ENCODE measurements around the gene DLG1. TPM values are rescaled to one million over a fixed set of nuclear protein-coding genes. Genes with fewer than 3 reads are reported as not detected.

DLG1 gene
- total and polyA plus RNA-seq, 2 experiments from 2014 or later, result 27.6 to 98.0 TPM

GRCh38 chr3:196996454-196997265 is 301.8 kb downstream of the DLG1 start:
- Histone ChIP-seq H3F3A (replicated peaks; ENCODE audit: low read depth) (peaks cover 9% of the 10 kb centered on the region; the same call in 1 of the 2 replicates), H3K9me2 (ENCODE audit: insufficient read depth) (no peaks in the 10 kb centered on the region), H4K20me1 (replicated peaks; ENCODE audit: insufficient read depth) (no peaks in the 10 kb centered on the region), H3K4me2 (no peak overlapping the region), H3K27ac (ENCODE audit: low read depth) (no peak overlapping the region), H3K4me3 (no peak overlapping the region), H2AFZ (no peak overlapping the region), H3K27me3 (ENCODE audit: insufficient read depth) (peaks cover under 1% of the 10 kb centered on the region; the same call in 1 of the 2 replicates), H3K4me1 (ENCODE audit: insufficient read depth) (no peaks in the 10 kb centered on the region), H3K79me2 (replicated peaks; ENCODE audit: insufficient read depth) (no peaks in the 10 kb centered on the region), H3K36me3 (ENCODE audit: insufficient read depth) (no peaks in the 10 kb centered on the region)
- TF ChIP-seq EZH2 (IDR thresholded peaks at IDR 0.05; ENCODE audit: low read depth, unreplicated experiment) (no peak), CREB1 (CRISPR knock-in tag; IDR thresholded peaks at IDR 0.05; ENCODE audit: low read depth) (no peak), POLR2AphosphoS5 (IDR thresholded peaks at IDR 0.05; ENCODE audit: low read depth) (no peak), STAT1 (IDR thresholded peaks at IDR 0.05; ENCODE audit: unreplicated experiment) (no peak), JUNB (IDR thresholded peaks at IDR 0.05; ENCODE audit: unreplicated experiment) (no peak), ETS1 (IDR thresholded peaks at IDR 0.05) (no peak), ZNF462 (CRISPR knock-in tag; IDR thresholded peaks at IDR 0.05) (no peak), NANOG (IDR thresholded peaks at IDR 0.05; ENCODE audit: borderline replicate concordance) (no peak), ZNF331 (CRISPR knock-in tag; IDR thresholded peaks at IDR 0.05; ENCODE audit: low read depth) (no peak), CTCF (conservative IDR thresholded peaks at IDR 0.05; ENCODE audit: low read depth in 2 of 2) (no peak), EZH2phosphoT487 (IDR thresholded peaks at IDR 0.05; ENCODE audit: unreplicated experiment) (no peak), ZNF114 (CRISPR knock-in tag; IDR thresholded peaks at IDR 0.05) (no peak), REST (IDR thresholded peaks at IDR 0.05; ENCODE audit: unreplicated experiment) (no peak)
- no peaks in the 10 kb centered on the region; the same call in 2 of the 3 replicates for H3K36me3 Mint-ChIP-seq (ENCODE audit: low read depth)
- no peaks in the 10 kb centered on the region for H3K9me3 Mint-ChIP-seq
- ATAC-seq, result no peak
- peaks cover 3% of the 10 kb centered on the region; the same call in 2 of the 3 replicates for H3K4me1 Mint-ChIP-seq
- no peak overlapping the region for H3K4me3 Mint-ChIP-seq
- no peak for DNase-seq (ENCODE audit: low spot score)
- H3K27me3 Mint-ChIP-seq (ENCODE audit: insufficient read depth, low read depth, poor library complexity), result peaks cover 5% of the 10 kb centered on the region
- no peak overlapping the region for H3K27ac Mint-ChIP-seq
